ENCODE measurements around the gene CADM2. TPM values are rescaled to one million over a fixed set of nuclear protein-coding genes. Genes with fewer than 3 reads are reported as not detected.

The CADM2 gene
- total and polyA plus RNA-seq, 2 experiments from 2014 or later = 13.3 to 47.5 TPM

- no peak overlapping the region for H2AFZ ChIP-seq
- no peak overlapping the region for H3K27ac ChIP-seq (ENCODE audit: low read depth)
- H3K36me3 ChIP-seq (ENCODE audit: insufficient read depth) = no peaks in the 10 kb centered on the region
- no peaks in the 10 kb centered on the region for H3K27me3 ChIP-seq (ENCODE audit: insufficient read depth)
- no peaks in the 10 kb centered on the region; the same call in 2 of the 3 replicates for H3K4me1 Mint-ChIP-seq
- no peak for ATAC-seq
- no peak overlapping the region for H3K4me2 ChIP-seq
- H3K27ac Mint-ChIP-seq = no peak overlapping the region
- no peak overlapping the region for H3K4me3 ChIP-seq
- H3K4me3 Mint-ChIP-seq = no peak overlapping the region
- no peaks in the 10 kb centered on the region for H3K27me3 Mint-ChIP-seq (ENCODE audit: insufficient read depth, low read depth, poor library complexity)
- no peak for DNase-seq (ENCODE audit: low spot score)
- no peaks in the 10 kb centered on the region for H3K36me3 Mint-ChIP-seq (ENCODE audit: low read depth)
- H3F3A ChIP-seq (replicated peaks; ENCODE audit: low read depth) = no peaks in the 10 kb centered on the region
- no peaks in the 10 kb centered on the region for H3K9me3 Mint-ChIP-seq
- no peaks in the 10 kb centered on the region for H3K9me2 ChIP-seq (ENCODE audit: insufficient read depth)
- no peaks in the 10 kb centered on the region for H3K4me1 ChIP-seq (ENCODE audit: insufficient read depth)
- H3K79me2 ChIP-seq (replicated peaks; ENCODE audit: insufficient read depth) = no peaks in the 10 kb centered on the region
- H4K20me1 ChIP-seq (replicated peaks; ENCODE audit: insufficient read depth) = no peaks in the 10 kb centered on the region; the same call in 1 of the 2 replicates
- no peak for TF ChIP-seq ZNF462 (CRISPR knock-in tag; IDR thresholded peaks at IDR 0.05)
- no peak for TF ChIP-seq ZNF114 (CRISPR knock-in tag; IDR thresholded peaks at IDR 0.05)
- TF ChIP-seq ETS1 (IDR thresholded peaks at IDR 0.05) = no peak
- TF ChIP-seq POLR2AphosphoS5 (IDR thresholded peaks at IDR 0.05; ENCODE audit: low read depth) = no peak
- no peak for TF ChIP-seq REST (IDR thresholded peaks at IDR 0.05; ENCODE audit: unreplicated experiment)
- TF ChIP-seq CREB1 (CRISPR knock-in tag; IDR thresholded peaks at IDR 0.05; ENCODE audit: low read depth) = no peak
- TF ChIP-seq NANOG (IDR thresholded peaks at IDR 0.05; ENCODE audit: borderline replicate concordance) = no peak
- no peak for TF ChIP-seq EZH2phosphoT487 (IDR thresholded peaks at IDR 0.05; ENCODE audit: unreplicated experiment)
- no peak for TF ChIP-seq STAT1 (IDR thresholded peaks at IDR 0.05; ENCODE audit: unreplicated experiment)
- no peak for TF ChIP-seq EZH2 (IDR thresholded peaks at IDR 0.05; ENCODE audit: low read depth, unreplicated experiment)
- no peak for TF ChIP-seq ZNF331 (CRISPR knock-in tag; IDR thresholded peaks at IDR 0.05; ENCODE audit: low read depth)
- no peak for TF ChIP-seq CTCF (conservative IDR thresholded peaks at IDR 0.05; ENCODE audit: low read depth in 2 of 2)
- TF ChIP-seq JUNB (IDR thresholded peaks at IDR 0.05; ENCODE audit: unreplicated experiment) = no peak
Measured at GRCh38 chr3:85652360-85652759, 693.6 kb downstream of the CADM2 start.
